ENCODE data around the gene ATP6V1C2. TPM values are rescaled to one million over a fixed set of nuclear protein-coding genes. Genes with fewer than 3 reads are reported as not detected.

Gene ATP6V1C2
- total and polyA plus RNA-seq, 2 experiments from 2014 or later: 0.14 to 2.1 TPM

DNA sequence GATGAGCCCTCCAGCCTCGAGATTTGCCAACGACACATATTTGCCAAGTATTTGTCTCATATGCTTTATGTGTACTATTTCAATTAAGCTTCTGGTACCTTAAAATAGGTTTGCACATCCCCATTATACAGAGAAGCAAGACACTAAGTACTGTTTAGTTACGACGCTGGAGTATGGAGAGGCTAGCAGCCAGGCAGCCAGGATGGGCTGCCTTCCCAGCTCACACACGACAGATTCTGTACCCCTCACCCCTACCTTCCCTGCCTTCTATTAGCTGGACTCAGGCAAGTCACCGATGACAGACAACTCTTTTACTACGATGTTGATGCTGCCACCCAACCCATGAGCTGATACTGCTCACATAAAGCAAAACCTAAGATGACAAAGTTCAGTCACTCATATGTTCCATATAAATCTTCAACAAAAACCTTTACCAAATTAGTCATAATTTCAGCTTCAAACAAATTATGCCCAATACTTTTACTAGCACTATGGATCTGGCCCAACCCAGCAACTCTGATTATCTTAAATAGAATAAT is 74.1 kb downstream of the ATP6V1C2 start:
- H3K36me3 ChIP-seq (ENCODE audit: insufficient read depth): peaks cover 81% of the 10 kb centered on the region

More for the DNA sequence above, 74.1 kb downstream of the ATP6V1C2 start:
- ATAC-seq (no peak), DNase-seq (ENCODE audit: low spot score) (no peak)
- no peaks in the 10 kb centered on the region for H3K4me1 Mint-ChIP-seq
- Histone ChIP-seq H2AFZ (no peak overlapping the region), H3K79me2 (replicated peaks; ENCODE audit: insufficient read depth) (peaks cover 70% of the 10 kb centered on the region), H3K9me2 (ENCODE audit: insufficient read depth) (no peaks in the 10 kb centered on the region), H4K20me1 (replicated peaks; ENCODE audit: insufficient read depth) (peaks cover 61% of the 10 kb centered on the region), H3K27ac (ENCODE audit: low read depth) (no peak overlapping the region), H3F3A (replicated peaks; ENCODE audit: low read depth) (0 out of 2 replicates have a peak, but pooled peaks cover 3% of the 10 kb centered on the region), H3K4me3 (no peak overlapping the region), H3K27me3 (ENCODE audit: insufficient read depth) (no peaks in the 10 kb centered on the region), H3K4me1 (ENCODE audit: insufficient read depth) (no peaks in the 10 kb centered on the region), H3K4me2 (no peak overlapping the region)
- H3K36me3 Mint-ChIP-seq (ENCODE audit: low read depth): peaks cover 87% of the 10 kb centered on the region
- H3K27ac Mint-ChIP-seq: no peak overlapping the region
- no peak for TF ChIP-seq EZH2phosphoT487 (IDR thresholded peaks at IDR 0.05; ENCODE audit: unreplicated experiment)
- TF ChIP-seq, protein P1, sequence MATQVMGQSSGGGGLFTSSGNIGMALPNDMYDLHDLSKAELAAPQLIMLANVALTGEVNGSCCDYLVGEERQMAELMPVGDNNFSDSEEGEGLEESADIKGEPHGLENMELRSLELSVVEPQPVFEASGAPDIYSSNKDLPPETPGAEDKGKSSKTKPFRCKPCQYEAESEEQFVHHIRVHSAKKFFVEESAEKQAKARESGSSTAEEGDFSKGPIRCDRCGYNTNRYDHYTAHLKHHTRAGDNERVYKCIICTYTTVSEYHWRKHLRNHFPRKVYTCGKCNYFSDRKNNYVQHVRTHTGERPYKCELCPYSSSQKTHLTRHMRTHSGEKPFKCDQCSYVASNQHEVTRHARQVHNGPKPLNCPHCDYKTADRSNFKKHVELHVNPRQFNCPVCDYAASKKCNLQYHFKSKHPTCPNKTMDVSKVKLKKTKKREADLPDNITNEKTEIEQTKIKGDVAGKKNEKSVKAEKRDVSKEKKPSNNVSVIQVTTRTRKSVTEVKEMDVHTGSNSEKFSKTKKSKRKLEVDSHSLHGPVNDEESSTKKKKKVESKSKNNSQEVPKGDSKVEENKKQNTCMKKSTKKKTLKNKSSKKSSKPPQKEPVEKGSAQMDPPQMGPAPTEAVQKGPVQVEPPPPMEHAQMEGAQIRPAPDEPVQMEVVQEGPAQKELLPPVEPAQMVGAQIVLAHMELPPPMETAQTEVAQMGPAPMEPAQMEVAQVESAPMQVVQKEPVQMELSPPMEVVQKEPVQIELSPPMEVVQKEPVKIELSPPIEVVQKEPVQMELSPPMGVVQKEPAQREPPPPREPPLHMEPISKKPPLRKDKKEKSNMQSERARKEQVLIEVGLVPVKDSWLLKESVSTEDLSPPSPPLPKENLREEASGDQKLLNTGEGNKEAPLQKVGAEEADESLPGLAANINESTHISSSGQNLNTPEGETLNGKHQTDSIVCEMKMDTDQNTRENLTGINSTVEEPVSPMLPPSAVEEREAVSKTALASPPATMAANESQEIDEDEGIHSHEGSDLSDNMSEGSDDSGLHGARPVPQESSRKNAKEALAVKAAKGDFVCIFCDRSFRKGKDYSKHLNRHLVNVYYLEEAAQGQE (IDR thresholded peaks at IDR 0.05; ENCODE audit: unreplicated experiment): no peak
- no peak for TF ChIP-seq CREB1 (CRISPR knock-in tag; IDR thresholded peaks at IDR 0.05; ENCODE audit: low read depth)
- TF ChIP-seq, protein P2, sequence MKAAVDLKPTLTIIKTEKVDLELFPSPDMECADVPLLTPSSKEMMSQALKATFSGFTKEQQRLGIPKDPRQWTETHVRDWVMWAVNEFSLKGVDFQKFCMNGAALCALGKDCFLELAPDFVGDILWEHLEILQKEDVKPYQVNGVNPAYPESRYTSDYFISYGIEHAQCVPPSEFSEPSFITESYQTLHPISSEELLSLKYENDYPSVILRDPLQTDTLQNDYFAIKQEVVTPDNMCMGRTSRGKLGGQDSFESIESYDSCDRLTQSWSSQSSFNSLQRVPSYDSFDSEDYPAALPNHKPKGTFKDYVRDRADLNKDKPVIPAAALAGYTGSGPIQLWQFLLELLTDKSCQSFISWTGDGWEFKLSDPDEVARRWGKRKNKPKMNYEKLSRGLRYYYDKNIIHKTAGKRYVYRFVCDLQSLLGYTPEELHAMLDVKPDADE (IDR thresholded peaks at IDR 0.05): no peak
- TF ChIP-seq POLR2AphosphoS5 (IDR thresholded peaks at IDR 0.05; ENCODE audit: low read depth): no peak
- TF ChIP-seq ZNF114 (CRISPR knock-in tag; IDR thresholded peaks at IDR 0.05): no peak
- no peak for TF ChIP-seq EZH2 (IDR thresholded peaks at IDR 0.05; ENCODE audit: low read depth, unreplicated experiment)
- TF ChIP-seq, protein P3, sequence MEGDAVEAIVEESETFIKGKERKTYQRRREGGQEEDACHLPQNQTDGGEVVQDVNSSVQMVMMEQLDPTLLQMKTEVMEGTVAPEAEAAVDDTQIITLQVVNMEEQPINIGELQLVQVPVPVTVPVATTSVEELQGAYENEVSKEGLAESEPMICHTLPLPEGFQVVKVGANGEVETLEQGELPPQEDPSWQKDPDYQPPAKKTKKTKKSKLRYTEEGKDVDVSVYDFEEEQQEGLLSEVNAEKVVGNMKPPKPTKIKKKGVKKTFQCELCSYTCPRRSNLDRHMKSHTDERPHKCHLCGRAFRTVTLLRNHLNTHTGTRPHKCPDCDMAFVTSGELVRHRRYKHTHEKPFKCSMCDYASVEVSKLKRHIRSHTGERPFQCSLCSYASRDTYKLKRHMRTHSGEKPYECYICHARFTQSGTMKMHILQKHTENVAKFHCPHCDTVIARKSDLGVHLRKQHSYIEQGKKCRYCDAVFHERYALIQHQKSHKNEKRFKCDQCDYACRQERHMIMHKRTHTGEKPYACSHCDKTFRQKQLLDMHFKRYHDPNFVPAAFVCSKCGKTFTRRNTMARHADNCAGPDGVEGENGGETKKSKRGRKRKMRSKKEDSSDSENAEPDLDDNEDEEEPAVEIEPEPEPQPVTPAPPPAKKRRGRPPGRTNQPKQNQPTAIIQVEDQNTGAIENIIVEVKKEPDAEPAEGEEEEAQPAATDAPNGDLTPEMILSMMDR (conservative IDR thresholded peaks at IDR 0.05; ENCODE audit: low read depth in 2 of 2): no peak
- TF ChIP-seq, protein P4, sequence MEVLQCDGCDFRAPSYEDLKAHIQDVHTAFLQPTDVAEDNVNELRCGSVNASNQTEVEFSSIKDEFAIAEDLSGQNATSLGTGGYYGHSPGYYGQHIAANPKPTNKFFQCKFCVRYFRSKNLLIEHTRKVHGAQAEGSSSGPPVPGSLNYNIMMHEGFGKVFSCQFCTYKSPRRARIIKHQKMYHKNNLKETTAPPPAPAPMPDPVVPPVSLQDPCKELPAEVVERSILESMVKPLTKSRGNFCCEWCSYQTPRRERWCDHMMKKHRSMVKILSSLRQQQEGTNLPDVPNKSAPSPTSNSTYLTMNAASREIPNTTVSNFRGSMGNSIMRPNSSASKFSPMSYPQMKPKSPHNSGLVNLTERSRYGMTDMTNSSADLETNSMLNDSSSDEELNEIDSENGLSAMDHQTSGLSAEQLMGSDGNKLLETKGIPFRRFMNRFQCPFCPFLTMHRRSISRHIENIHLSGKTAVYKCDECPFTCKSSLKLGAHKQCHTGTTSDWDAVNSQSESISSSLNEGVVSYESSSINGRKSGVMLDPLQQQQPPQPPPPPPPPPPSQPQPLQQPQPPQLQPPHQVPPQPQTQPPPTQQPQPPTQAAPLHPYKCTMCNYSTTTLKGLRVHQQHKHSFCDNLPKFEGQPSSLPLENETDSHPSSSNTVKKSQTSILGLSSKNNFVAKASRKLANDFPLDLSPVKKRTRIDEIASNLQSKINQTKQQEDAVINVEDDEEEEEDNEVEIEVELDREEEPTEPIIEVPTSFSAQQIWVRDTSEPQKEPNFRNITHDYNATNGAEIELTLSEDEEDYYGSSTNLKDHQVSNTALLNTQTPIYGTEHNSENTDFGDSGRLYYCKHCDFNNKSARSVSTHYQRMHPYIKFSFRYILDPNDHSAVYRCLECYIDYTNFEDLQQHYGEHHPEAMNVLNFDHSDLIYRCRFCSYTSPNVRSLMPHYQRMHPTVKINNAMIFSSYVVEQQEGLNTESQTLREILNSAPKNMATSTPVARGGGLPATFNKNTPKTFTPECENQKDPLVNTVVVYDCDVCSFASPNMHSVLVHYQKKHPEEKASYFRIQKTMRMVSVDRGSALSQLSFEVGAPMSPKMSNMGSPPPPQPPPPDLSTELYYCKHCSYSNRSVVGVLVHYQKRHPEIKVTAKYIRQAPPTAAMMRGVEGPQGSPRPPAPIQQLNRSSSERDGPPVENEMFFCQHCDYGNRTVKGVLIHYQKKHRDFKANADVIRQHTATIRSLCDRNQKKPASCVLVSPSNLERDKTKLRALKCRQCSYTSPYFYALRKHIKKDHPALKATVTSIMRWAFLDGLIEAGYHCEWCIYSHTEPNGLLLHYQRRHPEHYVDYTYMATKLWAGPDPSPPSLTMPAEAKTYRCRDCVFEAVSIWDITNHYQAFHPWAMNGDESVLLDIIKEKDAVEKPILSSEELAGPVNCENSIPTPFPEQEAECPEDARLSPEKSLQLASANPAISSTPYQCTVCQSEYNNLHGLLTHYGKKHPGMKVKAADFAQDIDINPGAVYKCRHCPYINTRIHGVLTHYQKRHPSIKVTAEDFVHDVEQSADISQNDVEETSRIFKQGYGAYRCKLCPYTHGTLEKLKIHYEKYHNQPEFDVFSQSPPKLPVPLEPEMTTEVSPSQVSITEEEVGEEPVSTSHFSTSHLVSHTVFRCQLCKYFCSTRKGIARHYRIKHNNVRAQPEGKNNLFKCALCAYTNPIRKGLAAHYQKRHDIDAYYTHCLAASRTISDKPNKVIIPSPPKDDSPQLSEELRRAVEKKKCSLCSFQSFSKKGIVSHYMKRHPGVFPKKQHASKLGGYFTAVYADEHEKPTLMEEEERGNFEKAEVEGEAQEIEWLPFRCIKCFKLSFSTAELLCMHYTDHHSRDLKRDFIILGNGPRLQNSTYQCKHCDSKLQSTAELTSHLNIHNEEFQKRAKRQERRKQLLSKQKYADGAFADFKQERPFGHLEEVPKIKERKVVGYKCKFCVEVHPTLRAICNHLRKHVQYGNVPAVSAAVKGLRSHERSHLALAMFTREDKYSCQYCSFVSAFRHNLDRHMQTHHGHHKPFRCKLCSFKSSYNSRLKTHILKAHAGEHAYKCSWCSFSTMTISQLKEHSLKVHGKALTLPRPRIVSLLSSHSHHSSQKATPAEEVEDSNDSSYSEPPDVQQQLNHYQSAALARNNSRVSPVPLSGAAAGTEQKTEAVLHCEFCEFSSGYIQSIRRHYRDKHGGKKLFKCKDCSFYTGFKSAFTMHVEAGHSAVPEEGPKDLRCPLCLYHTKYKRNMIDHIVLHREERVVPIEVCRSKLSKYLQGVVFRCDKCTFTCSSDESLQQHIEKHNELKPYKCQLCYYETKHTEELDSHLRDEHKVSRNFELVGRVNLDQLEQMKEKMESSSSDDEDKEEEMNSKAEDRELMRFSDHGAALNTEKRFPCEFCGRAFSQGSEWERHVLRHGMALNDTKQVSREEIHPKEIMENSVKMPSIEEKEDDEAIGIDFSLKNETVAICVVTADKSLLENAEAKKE (CRISPR knock-in tag; IDR thresholded peaks at IDR 0.05): no peak
- H3K9me3 Mint-ChIP-seq: no peaks in the 10 kb centered on the region
- H3K27me3 Mint-ChIP-seq (ENCODE audit: insufficient read depth, low read depth, poor library complexity): peaks cover 1% of the 10 kb centered on the region
- no peak overlapping the region for H3K4me3 Mint-ChIP-seq
